H1 (cell line): ENCODE results near the gene NOS3.

Experiments
- CTCF ChIP-seq, 3 experiments: IDR thresholded peaks; 1 replicate in 2 of 3; 2 replicates in 1 of 3; pipeline versions ENCODE4 v1.5.1 to v1.6.1; 2011; ENCODE audit warnings: low read length in 3 of 3, mild to moderate bottlenecking in 3 of 3, inconsistent platforms in 2 of 3, low read depth in 1 of 3, moderate library complexity in 1 of 3; ENCODE audit not compliant: insufficient read depth in 1 of 3; ENCODE audit errors: control extremely low read depth in 1 of 3
- EP300 ChIP-seq, 2 experiments: IDR thresholded peaks; 1 replicate in 1 of 2; 2 replicates in 1 of 2; pipeline ENCODE4 v1.6.1; 2011 to 2012; ENCODE audit warnings: low read depth in 2 of 2, low read length in 2 of 2, mild to moderate bottlenecking in 2 of 2, borderline replicate concordance in 1 of 2, inconsistent platforms in 1 of 2, moderate library complexity in 1 of 2
- HDAC2 ChIP-seq, 2 experiments: fragments of 300-600 bp in 1 of 2; sonication (generic) in 1 of 2; IDR thresholded peaks; 2 replicates each; pipeline ENCODE4 v1.6.1; 2011 to 2012; ENCODE audit warnings: low read depth in 2 of 2, low read length in 2 of 2, mild to moderate bottlenecking in 2 of 2, moderate library complexity in 2 of 2, borderline replicate concordance in 1 of 2, inconsistent platforms in 1 of 2
- POLR2A ChIP-seq, 2 experiments: IDR thresholded peaks; 1 replicate in 1 of 2; 2 replicates in 1 of 2; pipeline ENCODE4 v1.6.1; 2011; ENCODE audit warnings: low read depth in 2 of 2, low read length in 2 of 2, mild to moderate bottlenecking in 2 of 2; ENCODE audit errors: control extremely low read depth in 1 of 2
- RFX5 ChIP-seq: IDR thresholded peaks from 2 replicates; pipeline ENCODE4 v1.6.1; 2011; ENCODE audit warnings: low read depth, low read length, improper control_type of control experiment, borderline replicate concordance
- SRF ChIP-seq: IDR thresholded peaks from 2 replicates; pipeline ENCODE4 v1.6.1; 2011; ENCODE audit warnings: mild to moderate bottlenecking, low read depth, low read length, moderate library complexity
- TF ChIP-seq, protein P1 (sequence below): IDR thresholded peaks from 2 replicates; pipeline ENCODE4 v1.6.1; 2011; ENCODE audit warnings: low read length, improper control_type of control experiment

- TF ChIP-seq CTCF (IDR thresholded peaks at IDR 0.05; ENCODE audit: control extremely low read depth in 1 of 3, insufficient read depth in 1 of 3, low read depth in 1 of 3, low read length in 3 of 3) = no peak
- no peak for TF ChIP-seq RFX5
- no peak for TF ChIP-seq SRF
- TF ChIP-seq, protein P1, sequence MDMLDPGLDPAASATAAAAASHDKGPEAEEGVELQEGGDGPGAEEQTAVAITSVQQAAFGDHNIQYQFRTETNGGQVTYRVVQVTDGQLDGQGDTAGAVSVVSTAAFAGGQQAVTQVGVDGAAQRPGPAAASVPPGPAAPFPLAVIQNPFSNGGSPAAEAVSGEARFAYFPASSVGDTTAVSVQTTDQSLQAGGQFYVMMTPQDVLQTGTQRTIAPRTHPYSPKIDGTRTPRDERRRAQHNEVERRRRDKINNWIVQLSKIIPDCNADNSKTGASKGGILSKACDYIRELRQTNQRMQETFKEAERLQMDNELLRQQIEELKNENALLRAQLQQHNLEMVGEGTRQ = no peak
- TF ChIP-seq EP300 (IDR thresholded peaks at IDR 0.05; ENCODE audit: borderline replicate concordance in 1 of 2, low read depth in 2 of 2, low read length in 2 of 2) = no peak
- TF ChIP-seq HDAC2 (IDR thresholded peaks at IDR 0.05; ENCODE audit: borderline replicate concordance in 1 of 2, low read depth in 2 of 2, low read length in 2 of 2) = no peak
- no peak for TF ChIP-seq POLR2A (IDR thresholded peaks at IDR 0.05; ENCODE audit: control extremely low read depth in 1 of 2, low read depth in 2 of 2, low read length in 2 of 2)
Measured at GRCh38 chr7:151017370-151017952, 26.6 kb downstream of the NOS3 start.
